GM12878 (cell line): ENCODE measurements around the gene TNFRSF8. TPM values are rescaled to one million over a fixed set of nuclear protein-coding genes. Genes with fewer than 3 reads are reported as not detected.

Experiments used
- BACH1 ChIP-seq: fragments of 450-650 bp; IDR thresholded peaks from 2 replicates; pipeline ENCODE4 v1.6.1; 2017; ENCODE audit warnings: mild to moderate bottlenecking, borderline replicate concordance
- BCL3 ChIP-seq: IDR thresholded peaks from 2 replicates; pipeline ENCODE4 v1.6.1; 2011; ENCODE audit warnings: borderline replicate concordance, low read depth, mild to moderate bottlenecking, moderate library complexity, low read length; ENCODE audit not compliant: insufficient read depth, poor library complexity, severe bottlenecking
- BHLHE40 ChIP-seq, 2 experiments: fragments of 450-650 bp in 1 of 2; IDR thresholded peaks; 2 replicates each; pipeline ENCODE4 v1.6.1; 2011 to 2017; ENCODE audit warnings: low read depth in 2 of 2, borderline replicate concordance in 1 of 2, improper control_type of control experiment in 1 of 2, low read length in 1 of 2, mild to moderate bottlenecking in 1 of 2
- DPF2 ChIP-seq: fragments of 450-650 bp; IDR thresholded peaks from 2 replicates; pipeline ENCODE4 v1.6.1; 2017; ENCODE audit warnings: mild to moderate bottlenecking
- E2F8 ChIP-seq: fragments of 450-650 bp; IDR thresholded peaks from 2 replicates; pipeline ENCODE4 v1.6.1; 2018; ENCODE audit warnings: mild to moderate bottlenecking, low read depth, moderate library complexity; ENCODE audit not compliant: partially characterized antibody
- EZH2 ChIP-seq: IDR thresholded peaks from 2 replicates; pipeline ENCODE4 v1.6.1; 2012; ENCODE audit warnings: low read depth, mild to moderate bottlenecking, control low read depth, inconsistent platforms, low read length, borderline replicate concordance; ENCODE audit not compliant: control insufficient read depth
- GABPA ChIP-seq: IDR thresholded peaks from 2 replicates; pipeline ENCODE4 v1.6.1; 2014; ENCODE audit warnings: antibody characterized with exemption, low read depth, mild to moderate bottlenecking, inconsistent platforms
- IRF4 ChIP-seq: IDR thresholded peaks from 2 replicates; pipeline ENCODE4 v1.6.1; 2011; ENCODE audit warnings: low read depth, low read length
- MEF2A ChIP-seq: IDR thresholded peaks from 2 replicates; pipeline ENCODE4 v1.6.1; 2011; ENCODE audit warnings: low read depth, mild to moderate bottlenecking, low read length, moderate library complexity; ENCODE audit not compliant: insufficient read depth
- MTA3 ChIP-seq: IDR thresholded peaks from 2 replicates; pipeline ENCODE4 v1.6.1; 2012; ENCODE audit warnings: low read length, inconsistent platforms, borderline replicate concordance
- MXI1 ChIP-seq: fragments of 150-350 bp; IDR thresholded peaks from 2 replicates; pipeline ENCODE4 v1.6.1; 2011; ENCODE audit warnings: low read depth, mild to moderate bottlenecking, inconsistent platforms, low read length, improper control_type of control experiment
- NFIC ChIP-seq: IDR thresholded peaks from 2 replicates; pipeline ENCODE4 v1.6.1; 2012; ENCODE audit warnings: low read depth, mild to moderate bottlenecking, inconsistent platforms, low read length, moderate library complexity
- NR2C1 ChIP-seq: fragments of 450-650 bp; IDR thresholded peaks from 2 replicates; pipeline ENCODE4 v1.6.1; 2017; ENCODE audit warnings: antibody characterized with exemption, mild to moderate bottlenecking, moderate library complexity
- POLR2A ChIP-seq: IDR thresholded peaks from 2 replicates; pipeline ENCODE4 v1.6.1; 2011; ENCODE audit warnings: low read depth, mild to moderate bottlenecking, low read length
- POLR2AphosphoS5 ChIP-seq: IDR thresholded peaks from 2 replicates; pipeline ENCODE4 v1.6.1; 2011; ENCODE audit warnings: mild to moderate bottlenecking, low read length, inconsistent platforms
- RCOR1 ChIP-seq: conservative IDR thresholded peaks from 2 replicates; pipeline ENCODE4 v1.6.1; 2012; ENCODE audit warnings: low read depth, low read length, improper control_type of control experiment
- SMARCA5 ChIP-seq: fragments of 450-650 bp; IDR thresholded peaks from 2 replicates; pipeline ENCODE4 v1.6.1; 2017; ENCODE audit warnings: mild to moderate bottlenecking
- TAF1 ChIP-seq: IDR thresholded peaks from 2 replicates; pipeline ENCODE4 v1.6.1; 2011; ENCODE audit warnings: mild to moderate bottlenecking, low read depth, low read length, borderline replicate concordance
- TCF7 ChIP-seq: IDR thresholded peaks from 2 replicates; pipeline ENCODE4 v1.6.1; 2014; ENCODE audit warnings: antibody characterized with exemption, borderline replicate concordance
- YY1 ChIP-seq: IDR thresholded peaks from 2 replicates; pipeline ENCODE4 v1.6.1; 2011; ENCODE audit warnings: low read depth, mild to moderate bottlenecking, low read length
- ZNF384 ChIP-seq: IDR thresholded peaks from 2 replicates; pipeline ENCODE4 v1.6.1; 2012; ENCODE audit warnings: low read depth, mild to moderate bottlenecking, low read length, improper control_type of control experiment, borderline replicate concordance
- polyA plus RNA-seq, 11 experiments: library from polyadenylated mRNA; depleted of rRNA in 4 of 11; unstranded in 6 of 11; stranded (reverse) in 5 of 11; fragments of >200 nt; fragmentation: Nextera tagmentation in 4 of 11; fragmentation: Illumina TruSeq in 1 of 11; extraction: Ambion mirVana in 4 of 11; extraction: Trizol in 1 of 11; gene quantifications; 1 replicate in 1 of 11; 2 replicates in 10 of 11; pipeline versions ENCODE4 v1.2.1 to v1.2.3, GENCODE V29; 2011 to 2016; ENCODE audit warnings: inconsistent platforms in 2 of 11, missing spikeins in 2 of 11, low read depth in 1 of 11
- total RNA-seq, 4 experiments: library from RNA; depleted of rRNA in 3 of 4; stranded (reverse); fragments of >200 nt in 3 of 4; fragmentation: Illumina TruSeq in 1 of 4; extraction: Trizol in 1 of 4; gene quantifications; 2 replicates each; pipeline versions ENCODE4 v1.2.1 to v1.2.3, GENCODE V29; 2013 to 2021
- TF ChIP-seq, protein P1 (sequence below): IDR thresholded peaks from 2 replicates; pipeline ENCODE4 v1.6.1; 2012; ENCODE audit warnings: mild to moderate bottlenecking, low read depth, low read length
- TF ChIP-seq, protein P2 (sequence below): IDR thresholded peaks from 2 replicates; pipeline ENCODE4 v1.6.1; 2011; ENCODE audit warnings: low read depth, low read length, improper control_type of control experiment, borderline replicate concordance

TNFRSF8 gene
- total and polyA plus RNA-seq, 10 of the 15 experiments (the other 5 are each of a cell fraction or from before 2014, with no cell fraction given), result 9.8 to 114 (median 58.8) TPM

DNA sequence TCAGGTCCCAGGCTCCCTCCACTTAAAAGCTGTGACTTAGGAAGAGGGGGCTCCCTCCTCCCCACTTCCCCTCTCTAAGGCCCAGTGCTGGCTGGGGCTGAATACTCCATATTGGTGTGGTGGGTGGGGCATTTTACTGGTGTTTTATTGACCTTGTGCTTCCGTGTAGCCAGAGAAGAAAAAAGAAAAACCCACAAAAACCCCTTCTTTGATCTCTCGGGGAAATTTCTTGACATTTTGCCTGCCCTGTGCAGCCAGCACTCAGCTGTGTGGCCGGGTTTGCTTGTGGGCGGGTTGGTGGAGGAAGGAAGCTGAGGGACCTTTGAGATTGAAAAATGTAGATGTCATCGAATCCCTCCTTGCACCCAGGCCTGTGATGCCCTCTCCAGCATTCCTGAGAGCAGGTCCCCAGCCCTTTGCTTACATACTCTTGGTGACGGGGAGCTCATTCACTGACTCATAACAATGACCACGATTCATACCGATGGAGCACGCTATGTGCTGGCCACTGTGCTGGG, 24.8 kb downstream of the TNFRSF8 start (continued):
- TF ChIP-seq, protein P1, sequence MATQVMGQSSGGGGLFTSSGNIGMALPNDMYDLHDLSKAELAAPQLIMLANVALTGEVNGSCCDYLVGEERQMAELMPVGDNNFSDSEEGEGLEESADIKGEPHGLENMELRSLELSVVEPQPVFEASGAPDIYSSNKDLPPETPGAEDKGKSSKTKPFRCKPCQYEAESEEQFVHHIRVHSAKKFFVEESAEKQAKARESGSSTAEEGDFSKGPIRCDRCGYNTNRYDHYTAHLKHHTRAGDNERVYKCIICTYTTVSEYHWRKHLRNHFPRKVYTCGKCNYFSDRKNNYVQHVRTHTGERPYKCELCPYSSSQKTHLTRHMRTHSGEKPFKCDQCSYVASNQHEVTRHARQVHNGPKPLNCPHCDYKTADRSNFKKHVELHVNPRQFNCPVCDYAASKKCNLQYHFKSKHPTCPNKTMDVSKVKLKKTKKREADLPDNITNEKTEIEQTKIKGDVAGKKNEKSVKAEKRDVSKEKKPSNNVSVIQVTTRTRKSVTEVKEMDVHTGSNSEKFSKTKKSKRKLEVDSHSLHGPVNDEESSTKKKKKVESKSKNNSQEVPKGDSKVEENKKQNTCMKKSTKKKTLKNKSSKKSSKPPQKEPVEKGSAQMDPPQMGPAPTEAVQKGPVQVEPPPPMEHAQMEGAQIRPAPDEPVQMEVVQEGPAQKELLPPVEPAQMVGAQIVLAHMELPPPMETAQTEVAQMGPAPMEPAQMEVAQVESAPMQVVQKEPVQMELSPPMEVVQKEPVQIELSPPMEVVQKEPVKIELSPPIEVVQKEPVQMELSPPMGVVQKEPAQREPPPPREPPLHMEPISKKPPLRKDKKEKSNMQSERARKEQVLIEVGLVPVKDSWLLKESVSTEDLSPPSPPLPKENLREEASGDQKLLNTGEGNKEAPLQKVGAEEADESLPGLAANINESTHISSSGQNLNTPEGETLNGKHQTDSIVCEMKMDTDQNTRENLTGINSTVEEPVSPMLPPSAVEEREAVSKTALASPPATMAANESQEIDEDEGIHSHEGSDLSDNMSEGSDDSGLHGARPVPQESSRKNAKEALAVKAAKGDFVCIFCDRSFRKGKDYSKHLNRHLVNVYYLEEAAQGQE, result 0 out of 2 replicates have a peak, but pooled peaks have one; percentile 13
- 0 out of 2 replicates have a peak, but pooled peaks have one; percentile 29 for TF ChIP-seq MXI1
- TF ChIP-seq, protein P2, sequence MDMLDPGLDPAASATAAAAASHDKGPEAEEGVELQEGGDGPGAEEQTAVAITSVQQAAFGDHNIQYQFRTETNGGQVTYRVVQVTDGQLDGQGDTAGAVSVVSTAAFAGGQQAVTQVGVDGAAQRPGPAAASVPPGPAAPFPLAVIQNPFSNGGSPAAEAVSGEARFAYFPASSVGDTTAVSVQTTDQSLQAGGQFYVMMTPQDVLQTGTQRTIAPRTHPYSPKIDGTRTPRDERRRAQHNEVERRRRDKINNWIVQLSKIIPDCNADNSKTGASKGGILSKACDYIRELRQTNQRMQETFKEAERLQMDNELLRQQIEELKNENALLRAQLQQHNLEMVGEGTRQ, result no peak
- peak; percentile 96 for TF ChIP-seq TCF7
- no peak for TF ChIP-seq RCOR1
- TF ChIP-seq ZNF384, result no peak
- TF ChIP-seq NR2C1, result no peak
- TF ChIP-seq GABPA, result no peak
- no peak for TF ChIP-seq EZH2
- TF ChIP-seq SMARCA5, result peak; percentile 73; the same call in 1 of the 2 replicates
- no peak for TF ChIP-seq POLR2A
- peak in 1 of 2 experiments; percentile 35; a peak in 2 of 4 replicates for TF ChIP-seq BHLHE40 (IDR thresholded peaks at IDR 0.05; ENCODE audit: borderline replicate concordance in 1 of 2, low read depth in 2 of 2, low read length in 1 of 2)
- TF ChIP-seq MTA3, result no peak
- TF ChIP-seq TAF1, result 0 out of 2 replicates have a peak, but pooled peaks have one; percentile 11
- TF ChIP-seq YY1, result peak; percentile 80
- TF ChIP-seq DPF2, result 0 out of 2 replicates have a peak, but pooled peaks have one; percentile 61
- no peak for TF ChIP-seq IRF4
- TF ChIP-seq NFIC, result peak; percentile 77; the same call in 1 of the 2 replicates
- TF ChIP-seq MEF2A, result no peak
- TF ChIP-seq BACH1, result no peak
- no peak for TF ChIP-seq E2F8
- TF ChIP-seq POLR2AphosphoS5, result peak; percentile 49; the same call in 1 of the 2 replicates
- TF ChIP-seq BCL3, result peak; percentile 20
